ACC112 (cell line): ENCODE data around the gene PSMC5.
A peak's percentile ranks its signal among the peaks of the same experiment; 100 is the strongest.
"Not testable (repeated sequence)": the region's sequence is repeated elsewhere in the genome, so short reads cannot be mapped to it uniquely, and the experiment has no call there.

Experiments
- H2AFZ ChIP-seq: fragments of 200-600 bp; sonication (generic); one replicate; pipeline ENCODE4 v1.6.0; 2017; ENCODE audit warnings: antibody characterized with exemption, low read length; ENCODE audit not compliant: unreplicated experiment
- H3K27ac ChIP-seq: fragments of 200-600 bp; sonication (generic); 2 replicates; pipeline ENCODE4 v1.5.1; 2014; ENCODE audit warnings: low read depth, mild to moderate bottlenecking, antibody characterized with exemption, low read length, moderate library complexity
- H3K27me3 ChIP-seq: fragments of 200-600 bp; sonication (generic); 2 replicates; pipeline ENCODE4 v1.6.1; 2014; ENCODE audit warnings: mild to moderate bottlenecking, antibody characterized with exemption, low read length, moderate library complexity, mixed read lengths; ENCODE audit not compliant: insufficient read depth
- H3K36me3 ChIP-seq: fragments of 200-600 bp; sonication (generic); 2 replicates; pipeline ENCODE4 v1.6.1; 2016; ENCODE audit warnings: mild to moderate bottlenecking, antibody characterized with exemption, low read length, moderate library complexity, mixed read lengths; ENCODE audit not compliant: insufficient read depth
- H3K4me1 ChIP-seq: fragments of 200-600 bp; sonication (generic); one replicate; pipeline ENCODE4 v1.6.1; 2016; ENCODE audit warnings: low read length, mixed read lengths; ENCODE audit not compliant: insufficient read depth, unreplicated experiment, control insufficient read depth
- H3K4me3 ChIP-seq: fragments of 200-600 bp; sonication (generic); 2 replicates; pipeline ENCODE4 v1.5.1; 2014; ENCODE audit warnings: mild to moderate bottlenecking, low read depth, low read length
- H3K79me2 ChIP-seq: fragments of 200-600 bp; sonication (generic); one replicate; pipeline ENCODE4 v1.6.0; 2016; ENCODE audit warnings: low read length; ENCODE audit not compliant: control insufficient read depth, unreplicated experiment, insufficient read depth

PSMC5 gene

DNA sequence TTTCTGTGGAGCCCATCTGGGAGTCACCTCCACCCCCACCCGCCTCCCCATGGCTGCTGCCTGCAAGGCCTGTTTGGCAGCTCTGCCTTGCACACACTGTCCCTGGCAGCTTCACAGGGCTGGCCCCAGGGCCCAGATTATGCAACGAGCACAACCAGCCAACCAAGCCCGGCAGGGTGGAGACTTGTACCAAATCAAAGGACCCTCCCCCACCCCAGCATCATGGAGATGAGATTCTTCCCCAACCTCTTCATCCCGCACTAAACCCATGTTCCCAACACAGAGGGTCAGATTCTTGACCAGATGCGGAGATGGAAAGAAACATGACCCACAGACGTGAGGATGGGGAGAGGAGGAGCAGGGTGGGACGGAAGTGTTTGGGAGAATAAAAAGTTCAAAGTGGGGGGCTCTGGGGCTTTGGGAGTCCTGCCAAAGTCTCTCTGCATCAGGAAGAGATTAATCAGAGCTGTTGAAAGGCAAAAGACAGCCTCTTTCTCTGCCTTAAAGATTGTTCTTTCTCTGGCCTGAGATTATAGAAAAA lies 11.5 kb downstream of the PSMC5 start:
- peak overlapping the region; percentile 53 for H3K4me3 ChIP-seq
- no peaks in the 10 kb centered on the region for H3K27me3 ChIP-seq
- peaks cover 39% of the 10 kb centered on the region for H3K4me1 ChIP-seq
- H3K36me3 ChIP-seq: peaks cover 3% of the 10 kb centered on the region; the same call in 1 of the 2 replicates
- H3K79me2 ChIP-seq: peaks cover 50% of the 10 kb centered on the region
- no peak overlapping the region for H2AFZ ChIP-seq
- peak overlapping the region; percentile 77 for H3K27ac ChIP-seq

DNA sequence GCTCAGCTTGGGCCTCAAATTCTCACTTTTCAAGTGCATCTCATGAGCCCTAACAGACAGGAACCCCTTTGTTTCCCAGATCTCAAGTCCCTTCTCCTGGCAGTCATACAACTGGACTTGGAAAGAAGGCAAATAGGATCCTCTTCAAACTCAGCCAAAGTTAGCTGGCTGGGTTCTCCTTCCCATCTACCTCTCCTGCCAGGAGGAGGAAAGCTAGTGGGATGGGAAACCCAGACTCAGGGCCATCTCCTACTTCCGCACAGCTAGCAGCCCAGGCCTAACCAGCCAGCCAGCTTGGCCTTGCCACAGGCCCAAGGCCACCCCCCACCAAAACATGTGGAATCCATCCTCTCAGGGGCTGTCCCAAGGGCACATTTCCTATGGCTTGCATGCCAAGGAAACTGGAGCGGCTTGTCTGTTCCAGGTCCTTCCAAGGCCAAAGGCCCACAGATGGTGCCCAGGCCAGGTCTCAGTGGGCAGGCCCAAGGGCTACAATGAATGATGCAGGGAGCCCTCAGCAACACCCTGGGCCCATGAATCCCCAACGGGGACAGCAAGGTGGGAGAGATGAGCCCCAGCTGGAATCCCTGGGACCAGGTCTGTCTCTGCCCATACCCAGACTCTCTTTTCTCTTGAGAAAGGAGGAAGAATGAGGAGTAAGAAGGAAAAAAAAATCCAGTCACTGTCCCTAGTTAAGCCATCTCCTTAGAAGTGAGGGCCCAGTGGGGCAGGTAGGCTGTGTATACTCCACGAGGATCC lies 13.5 kb downstream of the PSMC5 start:
- Histone ChIP-seq H3K79me2 (peaks cover 50% of the 10 kb centered on the region), H3K36me3 (no peaks in the 10 kb centered on the region), H2AFZ (no peak overlapping the region), H3K4me3 (peak overlapping the region; percentile 85), H3K4me1 (peaks cover 47% of the 10 kb centered on the region), H3K27ac (peak overlapping the region; percentile 77), H3K27me3 (no peaks in the 10 kb centered on the region)

DNA sequence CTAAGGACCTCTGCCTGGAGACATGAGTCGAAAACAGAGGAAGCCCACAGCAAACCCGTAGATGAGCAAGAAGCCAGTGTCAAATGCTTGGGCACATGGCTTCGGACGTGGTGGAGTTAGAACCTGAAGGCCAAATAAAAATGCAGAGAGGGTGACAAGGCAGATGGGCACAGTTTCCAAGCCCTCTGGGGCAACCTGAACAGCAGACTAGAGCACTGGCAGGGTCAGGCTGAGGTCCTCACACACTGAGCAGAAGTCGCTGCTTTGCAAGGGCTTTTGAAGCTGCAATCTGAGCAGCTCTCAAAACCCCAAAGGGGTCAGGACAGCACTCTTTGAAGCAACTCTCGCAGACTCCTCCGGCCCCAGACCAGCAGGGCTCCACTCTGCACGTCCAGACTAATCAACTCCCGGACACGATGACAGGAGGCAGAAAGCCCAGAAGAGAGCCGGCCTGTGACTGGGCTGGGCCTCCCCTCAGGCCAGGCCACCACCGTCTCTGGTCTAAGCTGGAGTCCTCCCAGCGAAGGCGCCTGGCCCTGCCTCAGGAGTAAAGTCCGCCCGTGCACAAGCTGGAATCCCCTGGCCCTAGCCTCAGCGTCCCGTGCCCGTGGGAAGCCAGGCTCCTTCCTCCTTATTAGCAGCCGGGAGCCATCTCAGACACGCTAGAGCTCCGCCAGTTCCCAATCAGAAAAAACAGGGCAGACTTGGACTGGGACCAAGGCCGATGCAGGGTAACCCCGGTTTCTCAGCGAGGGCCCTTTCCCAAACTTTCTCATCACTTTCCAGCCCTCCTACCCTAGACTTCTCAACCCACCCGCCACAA lies 14.3 kb downstream of the PSMC5 start:
- Histone ChIP-seq H3K27me3 (no peaks in the 10 kb centered on the region), H3K79me2 (peaks cover 48% of the 10 kb centered on the region)

DNA sequence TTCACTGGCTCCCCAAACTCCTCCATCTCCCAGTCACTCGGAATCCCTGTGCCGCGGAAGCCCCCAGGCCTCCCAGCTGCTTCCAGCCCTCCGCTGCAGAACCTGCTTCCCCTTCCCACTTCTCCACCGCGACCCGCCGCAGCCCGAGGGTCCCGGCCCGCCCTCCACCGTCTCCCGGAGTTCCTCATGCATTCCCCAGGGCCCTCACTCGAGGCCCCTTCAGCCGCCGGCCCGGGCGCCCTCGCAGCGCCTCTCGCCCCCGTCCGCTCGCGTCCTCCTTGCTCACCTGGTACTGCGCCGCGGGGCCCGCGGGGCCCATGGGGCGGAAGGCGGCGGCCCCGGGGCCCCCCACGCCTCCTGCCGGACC lies 14.9 kb downstream of the PSMC5 start:
- peak overlapping the region; percentile 77 for H3K27ac ChIP-seq
- peak overlapping the region; percentile 85 for H3K4me3 ChIP-seq
- peaks cover 43% of the 10 kb centered on the region for H3K79me2 ChIP-seq
- peaks cover 47% of the 10 kb centered on the region for H3K4me1 ChIP-seq
- peak overlapping the region; percentile 31 for H2AFZ ChIP-seq
- no peaks in the 10 kb centered on the region for H3K27me3 ChIP-seq
- no peaks in the 10 kb centered on the region for H3K36me3 ChIP-seq

More for the DNA sequence above, 14.3 kb downstream of the PSMC5 start:
- Histone ChIP-seq H2AFZ (peak overlapping the region; percentile 31), H3K4me1 (peaks cover 47% of the 10 kb centered on the region), H3K4me3 (peak overlapping the region; percentile 85), H3K36me3 (no peaks in the 10 kb centered on the region), H3K27ac (peak overlapping the region; percentile 77)

DNA sequence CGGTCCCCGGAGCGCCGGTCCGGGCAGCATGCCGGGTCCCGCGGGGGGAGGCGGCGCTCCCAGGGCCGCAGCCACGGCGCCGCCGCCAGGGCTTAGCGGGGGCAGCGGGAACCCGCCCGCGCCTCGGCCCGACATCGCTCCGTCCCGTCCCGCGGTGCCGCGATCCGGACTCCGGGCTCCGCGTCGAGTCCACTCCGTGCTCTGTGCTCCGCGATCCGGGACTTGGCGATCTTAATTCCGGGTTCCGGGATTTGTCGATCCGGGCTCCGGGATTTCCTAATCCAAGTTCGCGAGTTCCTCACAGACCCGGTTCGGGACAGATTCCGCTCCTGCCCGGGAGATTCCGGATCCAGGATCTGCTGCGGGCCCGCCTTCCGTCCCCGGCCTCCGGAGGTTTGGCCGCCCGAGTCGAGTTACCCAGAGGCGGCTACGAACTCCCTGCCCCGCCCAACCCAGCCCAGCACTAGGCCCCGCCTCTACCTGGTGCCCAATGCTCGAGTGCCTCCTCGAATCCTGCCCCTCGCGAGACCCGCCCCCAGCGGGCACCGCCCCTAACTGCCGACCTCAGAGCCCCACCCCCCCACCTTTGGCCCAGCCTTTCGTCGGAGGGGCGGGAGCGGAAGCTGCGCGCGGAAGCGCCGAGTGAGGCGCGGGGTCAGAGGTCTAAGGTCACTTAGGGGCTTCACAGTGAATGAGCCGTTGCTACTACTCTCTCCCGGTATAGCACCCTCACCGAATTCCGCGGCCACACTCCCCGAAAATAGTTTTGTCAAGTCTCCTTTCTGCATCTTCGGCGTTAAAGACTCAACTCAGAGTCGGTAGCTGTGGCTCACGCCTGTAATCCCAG lies 15.5 kb downstream of the PSMC5 start, which contains the start of gene SMARCD2:
TSS of gene SMARCD2 (minus strand) at position 146 of the 847 bp plus-strand sequence. CDS start at position 135, 11 bp downstream.
- peak within 1 kb of the TSS; percentile 85 for H3K4me3 ChIP-seq
- peak within 1 kb of the TSS; percentile 77 for H3K27ac ChIP-seq
- H3K79me2 ChIP-seq: peaks cover 37% of the 10 kb centered on the region
- no peaks in the 10 kb centered on the region for H3K27me3 ChIP-seq
- peaks cover 46% of the 10 kb centered on the region for H3K4me1 ChIP-seq
- H3K36me3 ChIP-seq: no peaks in the 10 kb centered on the region
- peak within 1 kb of the TSS; percentile 57 for H2AFZ ChIP-seq

DNA sequence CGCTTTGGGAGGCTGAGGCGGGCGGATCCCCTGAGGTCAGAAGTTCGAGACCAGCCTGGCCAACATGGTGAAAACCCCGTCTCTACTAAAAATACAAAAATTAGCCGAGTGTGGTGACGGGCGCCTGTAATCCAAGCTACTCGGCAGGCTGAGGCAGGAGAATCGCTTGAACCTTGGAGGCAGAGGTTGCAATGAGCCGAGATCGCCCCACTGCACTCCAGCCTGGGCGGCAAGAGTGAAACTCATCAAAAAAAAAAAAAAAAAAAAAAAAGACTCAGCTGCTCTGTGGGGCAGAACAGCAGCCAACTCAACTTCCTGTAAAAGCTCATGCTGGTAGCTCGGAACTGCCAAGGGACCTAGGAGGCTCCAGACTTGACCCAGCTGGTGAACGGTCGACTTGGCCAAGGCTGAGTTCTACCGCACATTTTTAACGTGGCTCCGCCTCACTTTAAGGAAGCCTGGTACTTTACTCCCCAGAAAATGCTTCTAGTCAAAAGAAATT lies 16.2 kb downstream of the PSMC5 start:
- not testable (repeated sequence) for H3K27me3 ChIP-seq, H3K36me3 ChIP-seq
- peak overlapping the region; percentile 57 for H2AFZ ChIP-seq
- H3K4me1 ChIP-seq: peaks cover 40% of the 10 kb centered on the region
- peaks cover 30% of the 10 kb centered on the region for H3K79me2 ChIP-seq
- peak overlapping the region; percentile 75 for H3K27ac ChIP-seq
- peak overlapping the region; percentile 85 for H3K4me3 ChIP-seq

DNA sequence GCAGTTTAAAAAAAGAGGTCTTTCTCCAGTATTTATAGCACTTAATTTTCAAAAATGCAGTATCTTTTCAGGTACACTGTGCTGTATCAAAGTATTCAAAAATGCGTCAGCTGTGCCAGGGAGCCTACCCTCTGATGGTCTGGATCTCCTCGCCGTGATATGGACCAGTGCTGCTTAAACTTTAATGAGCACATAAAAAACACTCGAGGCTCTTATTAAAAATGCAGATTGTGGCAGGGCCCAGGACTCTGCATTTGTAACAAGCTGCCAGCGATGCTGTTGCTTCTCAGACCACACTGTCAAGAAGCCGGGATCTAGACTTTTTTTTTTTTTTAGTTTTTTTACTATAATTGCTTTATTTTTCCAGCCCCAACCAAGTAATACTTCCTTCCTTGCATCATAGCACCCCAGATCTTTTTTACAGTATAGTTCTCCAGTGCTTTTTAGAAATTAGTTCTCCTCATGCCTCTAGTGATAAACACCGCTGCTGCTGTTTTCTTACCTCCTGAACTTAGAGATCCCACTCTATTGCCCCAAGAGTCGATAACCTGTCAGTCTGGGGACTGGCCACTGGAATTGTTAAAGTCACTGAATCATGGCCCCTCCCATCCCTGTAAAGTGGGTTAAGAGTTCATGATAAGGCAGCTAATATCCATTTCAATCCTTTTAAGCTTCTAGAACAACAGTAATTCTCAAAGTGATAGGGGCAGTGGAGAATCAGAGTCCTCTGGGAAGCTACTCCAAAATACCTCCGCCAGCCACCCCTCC lies 16.9 kb downstream of the PSMC5 start:
- Histone ChIP-seq H3K79me2 (peaks cover 30% of the 10 kb centered on the region), H3K27me3 (no peaks in the 10 kb centered on the region), H3K36me3 (no peaks in the 10 kb centered on the region), H3K27ac (peak overlapping the region; percentile 75), H2AFZ (peak overlapping the region; percentile 46), H3K4me1 (peaks cover 33% of the 10 kb centered on the region), H3K4me3 (peak overlapping the region; percentile 85)

DNA sequence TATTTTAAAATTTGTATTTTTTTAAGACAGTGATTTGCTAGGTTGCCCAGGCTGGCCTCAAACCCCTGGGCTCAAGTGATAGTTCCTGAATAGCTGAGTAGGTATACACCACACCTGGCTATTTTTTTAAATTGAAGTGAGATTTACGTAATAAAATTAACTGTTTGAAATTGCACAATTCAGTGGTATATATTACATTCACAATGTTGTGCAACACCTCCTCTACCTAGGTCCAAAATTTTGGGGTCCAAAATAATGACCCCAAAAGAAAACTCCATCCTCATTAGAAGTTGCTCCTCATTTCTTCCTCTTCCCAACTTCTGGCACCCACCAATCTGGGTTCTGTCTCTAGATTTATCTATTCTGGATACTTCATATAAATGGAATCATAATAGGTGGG lies 18.3 kb downstream of the PSMC5 start:
- H2AFZ ChIP-seq: no peak overlapping the region
- H3K4me1 ChIP-seq: peaks cover 19% of the 10 kb centered on the region
- no peak overlapping the region for H3K27ac ChIP-seq
- H3K36me3 ChIP-seq: no peaks in the 10 kb centered on the region
- H3K27me3 ChIP-seq: no peaks in the 10 kb centered on the region
- no peak overlapping the region for H3K4me3 ChIP-seq
- peaks cover 18% of the 10 kb centered on the region for H3K79me2 ChIP-seq

DNA sequence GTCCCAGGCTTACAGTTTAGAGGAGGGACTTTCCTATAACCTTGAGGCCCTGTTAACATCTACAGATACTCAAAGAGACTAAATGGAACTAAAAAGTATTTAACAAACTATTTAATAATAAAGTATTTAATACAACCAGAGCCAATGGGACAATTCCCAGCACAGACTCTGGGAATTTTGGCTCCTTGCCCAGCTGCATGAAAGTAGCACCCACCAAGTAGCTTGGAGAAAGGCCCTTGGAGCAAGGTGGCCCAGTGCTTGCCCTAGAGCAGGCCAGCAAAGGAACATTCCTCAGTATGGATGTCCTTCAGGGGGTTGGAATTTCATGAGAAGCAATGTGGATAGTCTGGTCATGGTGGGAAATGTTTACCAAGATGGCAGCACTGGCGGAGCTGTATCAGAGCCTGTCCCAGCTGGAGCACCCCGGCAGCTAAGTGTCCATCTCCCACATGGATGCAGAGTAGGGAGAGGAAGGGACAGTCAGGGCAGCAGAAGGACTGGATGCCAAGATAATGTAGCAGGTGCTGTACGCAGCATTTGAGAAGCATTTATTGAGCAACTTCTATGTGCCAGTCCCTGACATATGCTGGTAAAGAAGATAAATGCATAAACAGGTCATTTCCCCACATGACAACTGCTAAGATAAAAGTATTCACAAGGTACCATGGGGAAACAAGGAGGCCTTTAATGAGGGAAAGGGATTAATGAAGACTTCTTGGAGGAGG lies 20.5 kb downstream of the PSMC5 start:
- H2AFZ ChIP-seq: no peak overlapping the region
- no peaks in the 10 kb centered on the region for H3K79me2 ChIP-seq
- H3K4me3 ChIP-seq: no peak overlapping the region

More for the DNA sequence above, 20.5 kb downstream of the PSMC5 start:
- Histone ChIP-seq H3K27ac (no peak overlapping the region), H3K36me3 (no peaks in the 10 kb centered on the region), H3K4me1 (peaks cover 10% of the 10 kb centered on the region), H3K27me3 (no peaks in the 10 kb centered on the region)
